Dermis blood vessel endothelial cell (primary cell): ENCODE results near the gene CDKL4. TPM values are rescaled to one million over a fixed set of nuclear protein-coding genes. Genes with fewer than 3 reads are reported as not detected.
"Not testable (repeated sequence)": the region's sequence is repeated elsewhere in the genome, so short reads cannot be mapped to it uniquely, and the experiment has no call there.

Source experiments
- DNase-seq: peaks from one replicate; pipeline ENCODE4 v3.0.0; 2010
- total RNA-seq: library from RNA; depleted of rRNA; stranded (reverse); fragments of >200 nt; gene quantifications from 2 replicates; pipeline ENCODE4 v1.2.3, GENCODE V29; 2014

The CDKL4 gene
- total RNA-seq, 1 donor from 2014 or later = 0.51 TPM

DNA sequence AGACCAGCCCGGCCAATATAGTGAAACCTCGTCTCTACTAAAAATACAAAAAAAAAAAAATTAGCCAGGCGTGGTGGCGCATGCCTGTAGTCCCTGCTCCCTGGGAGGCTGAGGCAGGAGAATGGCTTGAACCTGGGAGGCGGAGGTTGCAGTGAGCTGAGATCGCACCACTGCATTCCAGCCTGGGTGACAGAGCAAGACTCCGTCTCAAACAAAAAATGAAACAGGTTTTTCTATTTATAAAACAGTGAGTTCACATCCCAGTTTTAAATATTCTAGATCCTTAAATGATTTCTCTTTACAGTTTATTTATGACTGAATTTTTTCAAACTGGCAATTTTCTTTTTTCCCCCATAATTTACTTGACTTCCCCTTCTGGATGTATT, 102.8 kb downstream of the CDKL4 start:
- not testable (repeated sequence) for DNase-seq

DNA sequence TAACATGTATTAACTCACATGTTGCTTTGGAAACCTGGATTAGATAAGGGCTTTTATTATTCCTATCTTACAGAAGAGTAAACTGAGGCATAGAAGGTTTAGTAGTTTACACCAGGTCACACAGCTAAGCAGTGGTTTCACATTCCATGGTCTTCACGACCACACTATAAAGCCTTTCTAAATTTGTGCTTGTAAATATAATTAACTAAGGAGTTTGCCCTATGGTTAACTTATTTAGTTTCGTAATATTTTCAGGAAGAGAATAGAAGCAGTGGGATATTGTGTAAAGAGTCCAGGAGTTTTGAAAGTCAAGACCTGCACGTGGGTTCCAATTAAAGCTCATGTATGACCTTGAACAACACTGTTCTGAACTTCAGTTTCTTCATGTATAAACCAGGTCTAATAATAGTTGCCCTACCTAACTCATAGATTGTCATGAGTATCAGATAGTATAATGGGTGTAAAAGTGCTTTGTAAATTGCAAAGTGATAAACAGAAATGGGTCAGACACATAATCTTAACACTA, 103.4 kb downstream of the CDKL4 start:
- DNase-seq = no peak

DNA sequence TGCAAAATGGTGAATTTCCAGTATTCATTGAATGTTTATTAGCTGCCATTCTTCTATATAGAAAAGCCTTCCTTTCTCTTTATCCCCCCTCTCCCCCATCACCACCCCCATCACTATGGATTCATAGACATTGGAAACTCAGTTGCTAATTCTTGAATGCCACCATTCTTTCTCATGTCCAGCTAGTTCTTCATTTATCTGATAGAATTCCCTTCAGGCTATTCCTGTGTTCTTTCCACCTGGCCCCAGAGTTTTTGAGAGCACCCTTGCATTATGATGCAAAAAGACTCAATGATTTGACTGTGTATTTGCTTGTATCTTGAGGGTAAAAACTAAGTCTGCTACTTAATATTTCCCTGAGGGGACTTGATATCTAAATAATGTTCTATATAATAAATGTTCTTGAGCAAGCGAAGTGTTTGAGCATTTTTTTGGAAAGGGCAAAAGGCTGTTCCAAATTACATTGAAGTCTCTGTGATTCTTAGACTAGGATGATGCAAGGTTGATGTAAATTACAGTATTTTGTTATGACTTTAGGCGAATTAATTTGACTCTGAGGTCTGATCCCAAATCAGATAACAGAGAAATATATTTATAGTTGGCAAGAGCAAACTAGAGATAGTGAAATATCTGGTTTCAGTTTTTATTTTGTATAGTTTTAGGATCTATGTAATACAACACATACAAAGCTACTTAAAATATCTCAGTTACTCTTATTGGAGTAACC, 104.1 kb downstream of the CDKL4 start:
- DNase-seq = no peak

DNA sequence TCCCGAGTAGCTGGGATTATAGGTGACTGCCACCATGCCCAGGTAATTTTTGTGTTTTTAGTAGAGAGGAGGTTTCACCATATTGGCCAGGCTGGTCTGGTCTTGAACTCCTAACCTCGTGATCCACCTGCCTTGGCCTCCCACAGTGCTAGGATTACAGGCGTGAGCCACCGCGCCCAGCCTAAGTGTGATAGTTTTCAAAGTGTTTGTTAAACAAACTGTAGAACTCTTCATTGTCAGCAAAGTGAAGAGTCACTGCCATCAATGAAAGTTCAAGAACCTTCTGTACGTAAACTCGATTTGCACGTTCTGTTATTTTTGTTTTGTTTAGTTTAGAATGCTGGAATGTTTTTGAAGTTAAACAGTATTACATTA, 104.9 kb downstream of the CDKL4 start:
- no peak for DNase-seq

DNA sequence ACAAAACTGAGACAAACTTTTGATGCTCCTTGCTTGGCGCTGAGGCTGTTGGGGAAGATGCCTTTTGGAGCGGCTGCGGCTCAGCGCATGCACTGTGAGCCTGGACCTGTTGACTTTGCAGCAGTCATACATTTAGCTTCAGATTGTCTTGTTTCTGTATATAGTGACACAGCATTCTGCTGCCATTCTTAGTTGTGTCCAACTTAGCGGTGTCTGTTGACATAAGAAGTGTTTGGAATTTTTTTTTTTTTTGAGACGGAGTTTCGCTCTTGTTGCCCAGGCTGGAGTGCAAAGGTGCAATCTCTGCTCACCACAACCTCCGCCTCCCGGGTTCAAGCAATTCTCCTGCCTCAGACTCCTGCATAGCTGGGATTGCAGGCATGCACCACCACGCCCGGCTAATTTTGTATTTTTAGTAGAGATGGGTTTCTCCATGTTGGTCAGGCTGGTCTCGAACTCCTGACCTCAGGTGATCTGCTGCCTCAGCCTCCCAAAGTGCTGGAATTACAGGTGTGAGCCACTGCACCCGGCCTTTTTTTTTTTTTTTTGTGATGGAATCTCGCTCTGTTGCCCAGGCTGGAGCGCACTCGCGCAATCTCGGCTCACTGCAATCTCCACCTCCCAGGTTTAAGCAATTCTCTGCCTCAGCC, 105.5 kb downstream of the CDKL4 start:
- DNase-seq = not testable (repeated sequence)

DNA sequence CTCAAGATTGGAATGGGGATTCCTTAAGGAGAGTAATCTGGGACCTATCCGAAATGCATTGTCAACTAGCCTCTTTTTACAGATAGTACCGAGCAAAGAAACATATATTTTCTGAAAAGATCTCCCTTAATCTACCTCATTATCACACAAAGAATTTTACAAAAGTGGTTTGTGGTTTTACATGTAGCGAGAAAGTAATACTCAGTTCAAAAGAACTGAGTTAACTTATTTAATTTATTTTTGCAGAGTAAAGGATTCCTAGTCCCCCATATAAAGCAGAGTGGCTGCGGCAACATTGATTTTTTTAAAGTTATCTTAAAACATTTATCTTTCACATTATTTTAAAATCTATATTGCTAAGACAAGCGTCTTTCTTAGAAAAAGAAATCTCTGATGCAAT, 107.0 kb downstream of the CDKL4 start:
- DNase-seq = no peak

DNA sequence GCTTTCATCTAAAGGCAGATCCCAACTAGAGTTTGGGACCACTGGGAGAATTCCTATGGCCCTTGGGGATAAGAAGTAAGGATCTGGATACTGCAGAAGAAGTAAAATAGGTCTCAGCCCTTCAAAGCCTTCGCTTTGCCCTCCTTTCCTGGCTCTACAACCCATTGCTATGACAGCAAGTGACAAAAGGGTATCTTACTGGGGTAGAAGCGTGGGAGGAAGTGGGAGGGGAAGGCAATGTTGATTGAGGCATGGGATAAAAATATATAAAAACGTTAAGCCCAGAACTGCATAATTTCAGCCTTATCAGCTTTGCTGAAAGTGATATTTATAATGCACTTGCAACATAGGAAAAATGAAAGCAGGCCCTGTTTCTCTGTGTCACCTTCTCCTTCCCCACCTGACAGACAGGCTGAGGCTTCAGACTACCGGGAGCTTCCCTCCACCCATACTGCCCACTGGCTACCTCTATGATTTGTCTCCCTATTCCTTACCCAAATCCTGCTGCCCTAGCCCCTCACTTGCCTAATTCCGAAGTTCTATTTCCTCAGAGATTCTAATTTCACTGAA, 108.0 kb downstream of the CDKL4 start:
- no peak for DNase-seq

DNA sequence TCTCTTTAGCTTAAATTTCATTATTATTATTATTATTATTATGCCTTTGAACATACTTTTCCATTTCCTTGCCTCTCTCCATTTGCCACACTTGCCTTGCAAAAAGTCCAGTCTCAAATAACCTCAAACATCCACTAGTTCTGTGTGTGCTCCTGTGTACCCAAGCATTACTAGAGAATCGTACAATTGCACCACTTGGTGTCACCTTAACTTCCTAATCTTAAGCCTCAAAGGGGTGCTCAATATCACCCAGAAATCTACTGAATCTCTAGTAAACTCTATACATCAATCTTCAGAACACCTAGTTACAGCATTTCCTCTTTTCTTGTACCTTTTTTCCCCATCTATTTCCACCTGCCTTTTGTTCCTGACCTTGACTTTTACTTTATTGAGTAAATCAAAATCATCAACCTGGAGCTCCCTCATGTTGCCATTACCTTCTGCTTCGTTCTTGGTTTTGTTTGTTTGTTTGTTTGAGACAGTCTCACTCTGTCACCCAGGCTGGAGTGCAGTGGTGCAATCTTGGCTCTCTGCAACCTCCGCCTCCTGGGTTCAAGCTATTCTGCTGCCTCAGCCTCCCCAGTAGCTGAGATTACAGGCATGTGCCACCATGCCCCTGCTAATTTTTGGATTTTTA, 110.4 kb downstream of the CDKL4 start:
- no peak for DNase-seq

DNA sequence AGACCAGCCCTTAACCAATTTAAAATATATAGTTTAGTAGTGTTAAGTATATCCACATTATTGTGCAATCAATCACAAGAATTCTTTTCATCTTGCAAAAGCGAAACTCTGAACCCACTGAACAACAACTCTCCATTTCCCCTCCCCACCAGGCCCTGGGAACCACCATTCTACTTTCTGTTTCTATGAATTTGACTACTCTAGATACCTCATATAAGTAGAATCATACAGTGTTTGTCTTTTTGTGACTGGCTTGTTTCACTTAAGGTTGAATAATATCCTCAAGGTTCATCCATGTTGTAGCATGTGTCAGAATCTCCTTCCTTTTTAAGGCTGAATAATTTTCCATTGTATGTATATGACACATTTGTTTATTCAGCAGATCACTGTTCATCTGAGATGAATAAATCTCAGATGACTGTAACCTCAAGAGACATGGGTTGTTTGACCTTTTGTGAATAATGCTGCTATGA, 114.8 kb downstream of the CDKL4 start:
- DNase-seq = no peak

DNA sequence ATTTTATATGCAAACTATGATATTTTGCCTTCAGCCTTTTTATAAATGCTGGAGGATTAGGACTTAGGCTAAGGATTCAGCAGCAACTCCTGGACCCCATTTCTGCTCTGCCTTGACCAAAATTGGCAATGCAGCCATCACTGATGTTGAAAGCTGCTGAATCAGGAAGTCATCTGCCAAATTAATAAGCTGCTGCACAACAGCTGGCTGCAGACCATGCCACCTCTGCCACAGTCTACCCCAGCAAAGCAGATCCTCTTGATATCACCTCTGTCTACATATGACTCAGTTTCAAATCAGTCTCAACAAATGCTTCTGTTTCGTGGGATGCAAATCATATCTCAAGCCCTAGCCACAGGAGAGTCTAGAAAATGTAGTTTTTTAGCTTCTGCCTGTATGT, 115.8 kb downstream of the CDKL4 start:
- DNase-seq = no peak

Other genes starting within 250 kb of the CDKL4 start
- 13.1 and 24.9 TPM in 2 replicates for gene SOS1, start 122.9 kb downstream of the CDKL4 start, total RNA-seq
- 17.4 and 24.0 TPM in 2 replicates for gene MAP4K3, start 193.3 kb upstream of the CDKL4 start, total RNA-seq